NCI-H128 (cell line): ENCODE measurements around the gene ADGRB2.

ENCODE experiments used
- DNase-seq: peaks from one replicate; lab custom pipeline; 2025; ENCODE audit not compliant: unreplicated experiment; lab: John Stamatoyannopoulos, UW

ADGRB2 gene

GRCh38 chr1:31765041-31765467 lies 914 bp upstream of the ADGRB2 start:
- peak; percentile 74 for DNase-seq

GRCh38 chr1:31763671-31764311 lies 349 bp downstream of the ADGRB2 start:
- DNase-seq: no peak

GRCh38 chr1:31762726-31763670 lies 1.1 kb downstream of the ADGRB2 start:
- DNase-seq: peak; percentile 73

GRCh38 chr1:31762323-31762722 lies 1.8 kb downstream of the ADGRB2 start:
- DNase-seq: no peak

GRCh38 chr1:31761883-31762282 lies 2.3 kb downstream of the ADGRB2 start:
- no peak for DNase-seq

GRCh38 chr1:31760471-31761470 lies 3.4 kb downstream of the ADGRB2 start:
- peak; percentile 50 for DNase-seq

GRCh38 chr1:31759298-31760023 lies 4.7 kb downstream of the ADGRB2 start:
- DNase-seq: no peak

- DNase-seq: no peak
These were observed 5.3 kb downstream of the ADGRB2 start for GRCh38 chr1:31758823-31759222.

GRCh38 chr1:31757989-31758388 lies 6.2 kb downstream of the ADGRB2 start:
- DNase-seq: no peak

GRCh38 chr1:31757204-31757679 lies 6.9 kb downstream of the ADGRB2 start:
- DNase-seq: no peak

GRCh38 chr1:31756578-31756977 lies 7.6 kb downstream of the ADGRB2 start:
- DNase-seq: no peak

GRCh38 chr1:31755850-31756492 lies 8.2 kb downstream of the ADGRB2 start:
- DNase-seq: no peak

GRCh38 chr1:31755197-31755611 lies 8.9 kb downstream of the ADGRB2 start:
- DNase-seq: no peak

GRCh38 chr1:31754397-31754796 lies 9.7 kb downstream of the ADGRB2 start:
- DNase-seq: no peak

- DNase-seq: peak; percentile 64
These were observed 10.3 kb downstream of the ADGRB2 start for GRCh38 chr1:31753707-31754349.

GRCh38 chr1:31752952-31753475 lies 11.1 kb downstream of the ADGRB2 start:
- no peak for DNase-seq

GRCh38 chr1:31752258-31752657 lies 11.9 kb downstream of the ADGRB2 start:
- DNase-seq: no peak

- DNase-seq: no peak
These were observed 12.3 kb downstream of the ADGRB2 start for GRCh38 chr1:31751822-31752241.
